Transverse colon (tissue), 3 donors: ENCODE data around the gene TMEM35B.

Experiments used
- EP300 ChIP-seq: sonication (generic); formaldehyde crosslinking; IDR thresholded peaks from one replicate; pipeline ENCODE4 v1.6.1; 2017; ENCODE audit warnings: antibody characterized with exemption, low read depth
- TF ChIP-seq, protein P1 (sequence below), 5 experiments: fragments of 200-600 bp in 3 of 5; fragments of 450-650 bp in 2 of 5; sonication (generic) in 3 of 5; IDR thresholded peaks; 1 replicate in 2 of 5; 2 replicates in 3 of 5; pipeline ENCODE4 v1.5.1; 2016 to 2017; ENCODE audit warnings: antibody characterized with exemption in 5 of 5, inconsistent platforms in 3 of 5, mild to moderate bottlenecking in 2 of 5, moderate library complexity in 1 of 5

- TF ChIP-seq, protein P1, sequence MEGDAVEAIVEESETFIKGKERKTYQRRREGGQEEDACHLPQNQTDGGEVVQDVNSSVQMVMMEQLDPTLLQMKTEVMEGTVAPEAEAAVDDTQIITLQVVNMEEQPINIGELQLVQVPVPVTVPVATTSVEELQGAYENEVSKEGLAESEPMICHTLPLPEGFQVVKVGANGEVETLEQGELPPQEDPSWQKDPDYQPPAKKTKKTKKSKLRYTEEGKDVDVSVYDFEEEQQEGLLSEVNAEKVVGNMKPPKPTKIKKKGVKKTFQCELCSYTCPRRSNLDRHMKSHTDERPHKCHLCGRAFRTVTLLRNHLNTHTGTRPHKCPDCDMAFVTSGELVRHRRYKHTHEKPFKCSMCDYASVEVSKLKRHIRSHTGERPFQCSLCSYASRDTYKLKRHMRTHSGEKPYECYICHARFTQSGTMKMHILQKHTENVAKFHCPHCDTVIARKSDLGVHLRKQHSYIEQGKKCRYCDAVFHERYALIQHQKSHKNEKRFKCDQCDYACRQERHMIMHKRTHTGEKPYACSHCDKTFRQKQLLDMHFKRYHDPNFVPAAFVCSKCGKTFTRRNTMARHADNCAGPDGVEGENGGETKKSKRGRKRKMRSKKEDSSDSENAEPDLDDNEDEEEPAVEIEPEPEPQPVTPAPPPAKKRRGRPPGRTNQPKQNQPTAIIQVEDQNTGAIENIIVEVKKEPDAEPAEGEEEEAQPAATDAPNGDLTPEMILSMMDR (IDR thresholded peaks at IDR 0.05): no peak
- no peak for TF ChIP-seq EP300
Observed at GRCh38 chr1:34983700-34984355, 1.3 kb downstream of the TMEM35B start.
